Psoas muscle (tissue), 8 donors: Measurements from ENCODE around the gene TMEM208. TPM values are rescaled to one million over a fixed set of nuclear protein-coding genes. Genes with fewer than 3 reads are reported as not detected.

ENCODE experiments used
- ATAC-seq, 4 donors: fragments of 200-7000 bp; cut with Tn5 transposase; one replicate each; pipeline ENCODE4 v1.9.1; 2020; ENCODE audit warnings: moderate library complexity in 3 of 4, mild to moderate bottlenecking in 2 of 4
- DNase-seq, 2 donors: peaks; one replicate each; pipeline ENCODE4 v3.0.0-alpha.2; 2020
- H3K27ac ChIP-seq: fragments of 200-600 bp; one replicate; pipeline ENCODE4 v1.8.0; 2022
- H3K27me3 ChIP-seq, 3 donors: fragments of 200-600 bp in 1 of 3; one replicate each; pipeline versions ENCODE4 v1.6.1 to v1.8.0; 2013 to 2022; ENCODE audit warnings: low read length in 2 of 3, mild to moderate bottlenecking in 2 of 3, moderate library complexity in 1 of 3; ENCODE audit not compliant: insufficient read depth in 3 of 3
- H3K36me3 ChIP-seq, 2 donors: fragments of 200-600 bp in 1 of 2; one replicate each; pipeline versions ENCODE4 v1.6.1 to v1.8.0; 2013 to 2022; ENCODE audit warnings: low read depth in 1 of 2, mild to moderate bottlenecking in 1 of 2, moderate library complexity in 1 of 2; ENCODE audit not compliant: insufficient read depth in 1 of 2
- H3K4me1 ChIP-seq: fragments of 200-600 bp; one replicate; pipeline ENCODE4 v1.8.0; 2022
- H3K4me3 ChIP-seq: fragments of 200-600 bp; one replicate; pipeline ENCODE4 v1.8.0; 2022; ENCODE audit warnings: mild to moderate bottlenecking
- H3K9me3 ChIP-seq: fragments of 200-600 bp; one replicate; pipeline ENCODE4 v1.8.0; 2022
- CTCF ChIP-seq: fragments of 200-600 bp; IDR thresholded peaks from one replicate; pipeline ENCODE4 v1.8.0; 2022; ENCODE audit warnings: antibody characterized with exemption
- WGBS, 3 donors: extraction: QIAGEN DNeasy Blood & Tissue Kit; methylation state at CpG; one replicate each; pipeline versions ENCODE4 v1.1.6 to v1.1.7; 2013; 5-methylcytosine and 5-hydroxymethylcytosine counted together
- intact Hi-C, 2 donors: fragments of 100-400 bp; cut with DNase I; formaldehyde crosslinking; loops; one replicate each; pipeline versions ENCODE4 v1.11.0 to v1.14.2; 2022
- polyA plus RNA-seq, 3 donors: library from polyadenylated mRNA; stranded (reverse); fragments of 200-250 nt; gene quantifications; one replicate each; pipeline ENCODE4 v1.2.3, GENCODE V29; 2013
- total RNA-seq, 4 donors: library from RNA; stranded (reverse); fragmentation: NEBNext Ultra II Directional in 2 of 4; extraction: Animal tissue kit (Norgen Biotek cat#: 25700) in 2 of 4; gene quantifications; one replicate each; pipeline versions ENCODE4 v1.2.1 to v1.2.4, GENCODE V29; 2021 to 2023
- donor health status: healthy with polysubstance abuse.
- donor health status: DM: no; HTN: no; CAD: no; lungs with moderate emphysema.
- donor health status: Bipolar disorder and iron deficiency.
- donor health status: healthy.
- donor health status: DM: yes; HTN: yes; CAD: no.
- donor health status: DM: no; HTN: no; CAD: no.
- donor health status: DM: no; HTN: no; CAD: no.
- donor health status: DM: yes; HTN: yes; CAD: no.

Gene TMEM208
- total and polyA plus RNA-seq, 7 donors, result 10.1 to 111 (median 32.7) TPM

DNA sequence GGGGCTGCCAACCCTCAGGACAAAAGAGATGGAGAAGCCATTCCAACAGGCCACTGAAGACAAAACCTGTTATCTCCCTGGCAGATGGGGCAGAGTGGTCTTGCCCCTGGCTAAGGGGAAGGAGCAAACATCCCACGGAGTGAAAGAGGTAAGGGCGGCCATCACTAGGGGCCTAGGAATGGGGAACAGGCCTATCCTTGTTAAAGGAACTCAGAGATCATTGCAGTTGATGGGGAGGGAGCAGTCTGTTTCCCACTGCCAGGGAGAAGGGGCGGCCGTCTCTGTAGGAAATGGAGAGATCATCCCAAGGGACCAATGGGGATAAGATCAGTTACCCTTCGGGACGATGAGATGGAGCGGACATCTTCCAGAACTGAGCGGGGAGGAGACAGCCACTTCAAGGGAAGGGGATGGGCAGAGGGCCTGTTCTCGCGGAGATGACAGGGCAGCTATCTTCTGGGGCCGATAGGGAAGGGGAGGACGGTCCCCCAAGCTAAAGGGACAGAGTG is 581 bp upstream of the TMEM208 start:
- H3K4me1 ChIP-seq, result peaks cover 16% of the 10 kb centered on the region
- H3K9me3 ChIP-seq, result no peaks in the 10 kb centered on the region
- intact Hi-C loops, result loop anchor here in 1 of 2 donors (5.0 kb wide), 1 partner anchor 34 kb away; the partner anchor contains the start of genes E2F4 and EXOC3L1
- no peak for TF ChIP-seq CTCF
- WGBS, 3 donors, result 5 to 9% (median 8%) methylated on average over 12 of the region's 12 CpGs
- peak overlapping the region; percentile 83 for H3K27ac ChIP-seq
- ATAC-seq, result peak in 1 of 4 donors; percentile 2
- H3K36me3 ChIP-seq, result peaks cover 3 to 42% of the 10 kb centered on the region in 2 donors
- no peak for DNase-seq
- H3K4me3 ChIP-seq, result peak overlapping the region; percentile 91
- H3K27me3 ChIP-seq, result no peaks in the 10 kb centered on the region

DNA sequence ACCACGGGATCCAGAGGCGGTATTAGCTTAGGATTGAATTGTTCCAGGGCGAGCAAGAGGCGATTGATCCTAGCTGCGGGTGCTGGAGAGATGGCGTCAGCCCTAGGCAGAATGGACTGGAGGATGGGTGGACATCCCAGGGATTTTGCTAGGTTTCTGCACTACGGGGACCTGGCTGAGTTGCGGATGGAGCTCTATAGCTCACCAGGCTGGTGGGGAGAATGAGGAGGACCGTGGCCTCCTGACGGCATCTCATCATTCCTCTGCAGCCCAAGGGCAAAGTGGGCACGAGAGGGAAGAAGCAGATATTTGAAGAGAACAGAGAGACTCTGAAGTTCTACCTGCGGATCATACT is 614 bp downstream of the TMEM208 start:
- DNase-seq (no peak), ATAC-seq (no peak)
- peak overlapping the region; percentile 91 for H3K4me3 ChIP-seq
- H3K36me3 ChIP-seq, result peaks cover 6 to 52% of the 10 kb centered on the region in 2 donors
- no peaks in the 10 kb centered on the region for H3K9me3 ChIP-seq
- no peaks in the 10 kb centered on the region for H3K27me3 ChIP-seq
- peak overlapping the region; percentile 83 for H3K27ac ChIP-seq
- peaks cover 16% of the 10 kb centered on the region for H3K4me1 ChIP-seq
- no peak for TF ChIP-seq CTCF
- intact Hi-C loops, result loop anchor here in 1 of 2 donors (5.0 kb wide), 1 partner anchor 35 kb away; the partner anchor contains the start of genes E2F4 and EXOC3L1
- 4 to 13% (median 9%) methylated on average over 12 of the region's 12 CpGs for WGBS, 3 donors

GRCh38 chr16:67228034-67228785 is 1.3 kb downstream of the TMEM208 start:
- Histone ChIP-seq H3K27ac (peak overlapping the region; percentile 83), H3K4me3 (peak overlapping the region; percentile 91), H3K27me3 (no peaks in the 10 kb centered on the region), H3K9me3 (no peaks in the 10 kb centered on the region), H3K36me3 (peaks cover 6 to 57% of the 10 kb centered on the region in 2 donors), H3K4me1 (peaks cover 16% of the 10 kb centered on the region)
- DNase-seq (peak in 1 of 2 donors; percentile 30), ATAC-seq (no peak)
- intact Hi-C loops, result loop anchor here in 1 of 2 donors (5.0 kb wide), 1 partner anchor 36 kb away; the partner anchor contains the start of genes E2F4 and EXOC3L1
- WGBS, 3 donors, result 76 to 91% (median 77%) methylated on average over 9 of the region's 9 CpGs
- TF ChIP-seq CTCF, result no peak

GRCh38 chr16:67228905-67229304 is 2.0 kb downstream of the TMEM208 start:
- Histone ChIP-seq H3K36me3 (peaks cover 6 to 60% of the 10 kb centered on the region in 2 donors), H3K4me1 (peaks cover 16% of the 10 kb centered on the region), H3K27ac (no peak overlapping the region), H3K27me3 (no peaks in the 10 kb centered on the region), H3K9me3 (no peaks in the 10 kb centered on the region), H3K4me3 (no peak overlapping the region)
- ATAC-seq (no peak), DNase-seq (peak in 1 of 2 donors; percentile 45)
- WGBS, 3 donors, result 78 to 90% (median 80%) methylated on average over 9 of the region's 9 CpGs
- no peak for TF ChIP-seq CTCF
- intact Hi-C loops, result loop anchor here in 1 of 2 donors (5.0 kb wide), 1 partner anchor 37 kb away; the partner anchor contains the start of genes E2F4 and EXOC3L1
